ENCODE measurements around the gene CCDC92.

Gene CCDC92

DNA sequence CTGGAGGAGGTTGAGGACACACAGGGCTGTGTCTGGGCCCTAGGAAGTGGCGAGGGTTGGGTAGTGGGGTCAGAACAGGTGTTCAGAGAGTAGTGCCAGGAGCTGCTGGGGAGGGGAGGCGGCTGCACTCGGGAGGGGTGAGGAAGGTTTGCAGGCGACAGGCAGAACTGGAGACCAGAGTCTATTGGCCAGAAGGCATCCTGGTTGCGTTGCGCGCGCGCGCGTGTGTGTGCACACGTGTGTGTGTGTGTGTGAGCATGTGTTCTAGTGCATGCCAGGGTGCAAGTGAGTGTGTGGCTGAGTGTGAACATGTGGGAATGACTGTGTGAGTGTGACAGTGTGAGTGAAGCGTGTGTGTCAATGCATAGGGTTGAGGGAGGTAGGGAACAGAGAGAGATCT, 86.4 kb downstream of the CCDC92 start:
- Histone ChIP-seq H3K9me3 (ENCODE audit: low read depth, low read length) (no peaks in the 10 kb centered on the region), H3K9ac (ENCODE audit: insufficient read length) (no peak overlapping the region), H3K27ac (no peak overlapping the region), H3K4me3 (no peak overlapping the region), H3K36me3 (ENCODE audit: insufficient read depth, low read length) (no peaks in the 10 kb centered on the region)
- TF ChIP-seq FOXP2 (optimal IDR thresholded peaks at IDR 0.05; ENCODE audit: control extremely low read depth, extremely low read length, insufficient read depth) (no peak), POLR2AphosphoS5 (IDR thresholded peaks at IDR 0.05; ENCODE audit: borderline replicate concordance, low read depth, low read length) (no peak), EZH2 (IDR thresholded peaks at IDR 0.05) (no peak)
- no peak for DNase-seq (ENCODE audit: low read depth, low spot score)

All from SK-N-MC (cell line).